ENCODE data around the gene PEX14.

GRCh38 chr1:10608690-10609089 is 133.9 kb downstream of the PEX14 start:
- TF ChIP-seq CTCF (conservative IDR thresholded peaks at IDR 0.05 in 1 of 2, IDR thresholded peaks at IDR 0.05 in 1 of 2; ENCODE audit: extremely low read depth in 1 of 2, insufficient read depth in 1 of 2, low read depth in 1 of 2, low read length in 2 of 2) (no peak), EZH2 (IDR thresholded peaks at IDR 0.05; ENCODE audit: borderline replicate concordance, low read length) (no peak)
